CD4-positive, CD25-positive, alpha-beta regulatory T cell (primary cell): ENCODE data around the gene ESYT2. TPM values are rescaled to one million over a fixed set of nuclear protein-coding genes. Genes with fewer than 3 reads are reported as not detected.
A peak's percentile ranks its signal among the peaks of the same experiment; 100 is the strongest.

ENCODE experiments used
- ATAC-seq, 2 donors: fragments of 150-1000 bp; cut with Tn5 transposase; one replicate each; pipeline ENCODE4 v1.10.0; 2021; ENCODE audit warnings: low read depth in 2 of 2, moderate number of reproducible peaks in 2 of 2, moderate library complexity in 1 of 2
- DNase-seq, 3 donors: peaks; one replicate each; pipeline versions ENCODE4 v3.0.0 to v3.0.0-alpha.2; 2012 to 2022; ENCODE audit warnings: mixed read lengths in 1 of 3
- H3K27ac ChIP-seq: one replicate; pipeline ENCODE4 v1.7.0; 2013; ENCODE audit warnings: mild to moderate bottlenecking, low read length; ENCODE audit not compliant: insufficient read depth, poor library complexity, severe bottlenecking
- H3K27me3 ChIP-seq: one replicate; pipeline ENCODE4 v1.7.0; 2013; ENCODE audit warnings: low read length; ENCODE audit not compliant: control insufficient read depth, insufficient read depth
- H3K36me3 ChIP-seq: one replicate; pipeline ENCODE4 v1.7.0; 2013; ENCODE audit warnings: mild to moderate bottlenecking, low read length, moderate library complexity; ENCODE audit not compliant: control insufficient read depth, insufficient read depth
- H3K4me1 ChIP-seq: 2 replicates; pipeline ENCODE4 v1.7.0; 2013; ENCODE audit warnings: mild to moderate bottlenecking, low read length; ENCODE audit not compliant: insufficient read depth, control insufficient read depth, poor library complexity, severe bottlenecking
- H3K4me3 ChIP-seq: one replicate; pipeline ENCODE4 v1.7.0; 2013; ENCODE audit warnings: low read depth, mild to moderate bottlenecking, low read length, moderate library complexity
- H3K9me3 ChIP-seq, 2 experiments: 1 replicate in 1 of 2; 2 replicates in 1 of 2; pipeline ENCODE4 v1.7.0; 2013; ENCODE audit warnings: low read length in 2 of 2, mild to moderate bottlenecking in 1 of 2, moderate library complexity in 1 of 2; ENCODE audit not compliant: control insufficient read depth in 2 of 2
- H3K27ac Mint-ChIP-seq, 3 donors: one replicate each; pipeline ENCODE4 v1.8.0; 2020 to 2022; ENCODE audit warnings: mild to moderate bottlenecking in 3 of 3, mixed read lengths in 3 of 3, moderate library complexity in 2 of 3
- H3K27me3 Mint-ChIP-seq: one replicate; pipeline ENCODE4 v1.8.0; 2022; ENCODE audit warnings: mild to moderate bottlenecking, mixed read lengths
- H3K36me3 Mint-ChIP-seq: one replicate; pipeline ENCODE4 v1.8.0; 2020; ENCODE audit warnings: mixed read lengths
- H3K4me1 Mint-ChIP-seq, 4 donors: one replicate each; pipeline ENCODE4 v1.8.0; 2020 to 2022; ENCODE audit warnings: mixed read lengths in 4 of 4, mild to moderate bottlenecking in 1 of 4
- H3K4me3 Mint-ChIP-seq, 4 donors: one replicate each; pipeline ENCODE4 v1.8.0; 2020 to 2022; ENCODE audit warnings: mild to moderate bottlenecking in 4 of 4, mixed read lengths in 4 of 4, moderate library complexity in 3 of 4
- H3K9me3 Mint-ChIP-seq, 7 donors: one replicate each; pipeline ENCODE4 v1.8.0; 2020 to 2022; ENCODE audit warnings: mixed read lengths in 7 of 7, mild to moderate bottlenecking in 3 of 7, moderate library complexity in 2 of 7
- polyA plus RNA-seq, 4 donors: library from polyadenylated mRNA; unstranded; fragments of 300-500 nt; fragmentation: Illumina TruSeq; gene quantifications; one replicate each; pipeline ENCODE4 v1.2.3, GENCODE V29; 2021
- total RNA-seq: library from RNA; stranded (reverse); gene quantifications from one replicate; pipeline ENCODE4 v1.2.3, GENCODE V29; 2022

The ESYT2 gene
- total and polyA plus RNA-seq, 5 donors from 2014 or later = 55.3 to 115 (median 71.4) TPM

- peaks cover 9% of the 10 kb centered on the region for H3K36me3 Mint-ChIP-seq
- ATAC-seq = no peak
Measured at GRCh38 chr7:158828133-158829020, 932 bp downstream of the ESYT2 start.

GRCh38 chr7:158827411-158828132 lies 1.7 kb downstream of the ESYT2 start:
- Histone ChIP-seq H3K27me3 (no peaks in the 10 kb centered on the region), H3K4me3 (peak overlapping the region; percentile 97), H3K4me1 (peaks cover 57% of the 10 kb centered on the region), H3K27ac (peak overlapping the region; percentile 93), H3K36me3 (no peaks in the 10 kb centered on the region), H3K9me3 (no peaks in the 10 kb centered on the region)
- peak overlapping the region; percentile 93 to 98 (median 96) for H3K4me3 Mint-ChIP-seq
- H3K36me3 Mint-ChIP-seq = peaks cover 9% of the 10 kb centered on the region
- H3K27me3 Mint-ChIP-seq = no peaks in the 10 kb centered on the region
- peak overlapping the region; percentile 92 to 98 (median 96) for H3K27ac Mint-ChIP-seq
- ATAC-seq = no peak
- H3K4me1 Mint-ChIP-seq = peaks cover 30 to 52% (median 37%) of the 10 kb centered on the region in 4 donors
- peak; percentile 13 to 55 (median 53) for DNase-seq
- H3K9me3 Mint-ChIP-seq = no peaks in the 10 kb centered on the region

More at GRCh38 chr7:158828133-158829020, 932 bp downstream of the ESYT2 start:
- H3K4me1 Mint-ChIP-seq = peaks cover 30 to 46% (median 36%) of the 10 kb centered on the region in 4 donors
- Histone ChIP-seq H3K4me3 (peak overlapping the region; percentile 97), H3K27me3 (no peaks in the 10 kb centered on the region), H3K36me3 (no peaks in the 10 kb centered on the region), H3K9me3 (no peaks in the 10 kb centered on the region), H3K27ac (peak overlapping the region; percentile 93), H3K4me1 (peaks cover 49% of the 10 kb centered on the region)
- no peaks in the 10 kb centered on the region for H3K27me3 Mint-ChIP-seq
- H3K4me3 Mint-ChIP-seq = peak overlapping the region; percentile 93 to 98 (median 96)
- H3K27ac Mint-ChIP-seq = peak overlapping the region; percentile 92 to 98 (median 96)
- H3K9me3 Mint-ChIP-seq = no peaks in the 10 kb centered on the region
- DNase-seq = peak; percentile 18 to 53 (median 45)

- Histone ChIP-seq H3K4me3 (peak overlapping the region; percentile 72), H3K36me3 (no peaks in the 10 kb centered on the region), H3K4me1 (peaks cover 75% of the 10 kb centered on the region), H3K27me3 (no peaks in the 10 kb centered on the region), H3K27ac (peak overlapping the region; percentile 76), H3K9me3 (no peaks in the 10 kb centered on the region)
- Mint-ChIP-seq H3K36me3 (peaks cover 14% of the 10 kb centered on the region), H3K4me3 (peak overlapping the region; percentile 52 to 69 (median 56)), H3K27me3 (no peaks in the 10 kb centered on the region), H3K27ac (peak overlapping the region; percentile 68 to 95 (median 90)), H3K4me1 (peaks cover 41 to 64% (median 51%) of the 10 kb centered on the region in 4 donors), H3K9me3 (no peaks in the 10 kb centered on the region)
- DNase-seq (no peak), ATAC-seq (no peak)
Measured at GRCh38 chr7:158825628-158826289, 3.5 kb downstream of the ESYT2 start.

- no peaks in the 10 kb centered on the region for H3K36me3 ChIP-seq
- Mint-ChIP-seq H3K9me3 (no peaks in the 10 kb centered on the region), H3K36me3 (peaks cover 14% of the 10 kb centered on the region), H3K27ac (peak overlapping the region; percentile 35 to 91 (median 90)), H3K4me1 (peaks cover 45 to 73% (median 57%) of the 10 kb centered on the region in 4 donors), H3K4me3 (peak overlapping the region; percentile 79 to 92 (median 83)), H3K27me3 (no peaks in the 10 kb centered on the region)
- no peaks in the 10 kb centered on the region for H3K27me3 ChIP-seq
- peak; percentile 79 to 85 for ATAC-seq
- H3K4me3 ChIP-seq = peak overlapping the region; percentile 67
- peak; percentile 33 to 84 (median 80) for DNase-seq
- H3K27ac ChIP-seq = peak overlapping the region; percentile 76
- no peaks in the 10 kb centered on the region for H3K9me3 ChIP-seq
- H3K4me1 ChIP-seq = peaks cover 82% of the 10 kb centered on the region
Measured at GRCh38 chr7:158824028-158824427, 5.3 kb downstream of the ESYT2 start.

- DNase-seq = no peak
- peak overlapping the region; percentile 66 for H3K27ac ChIP-seq
- no peaks in the 10 kb centered on the region for H3K27me3 Mint-ChIP-seq
Measured at GRCh38 chr7:158821171-158822031, 7.9 kb downstream of the ESYT2 start.

GRCh38 chr7:158820656-158821055 lies 8.7 kb downstream of the ESYT2 start:
- DNase-seq = no peak
- Histone ChIP-seq H3K9me3 (no peaks in the 10 kb centered on the region), H3K36me3 (peaks cover 1% of the 10 kb centered on the region), H3K4me1 (peaks cover 100% of the 10 kb centered on the region), H3K4me3 (peak overlapping the region; percentile 84), H3K27me3 (no peaks in the 10 kb centered on the region), H3K27ac (peak overlapping the region; percentile 66)
- Mint-ChIP-seq H3K27ac (peak overlapping the region; percentile 91 to 99 (median 99)), H3K27me3 (no peaks in the 10 kb centered on the region), H3K9me3 (no peaks in the 10 kb centered on the region), H3K4me1 (peaks cover 57 to 89% (median 74%) of the 10 kb centered on the region in 4 donors), H3K4me3 (peak overlapping the region; percentile 82 to 94 (median 90)), H3K36me3 (peaks cover 12% of the 10 kb centered on the region)
- no peak for ATAC-seq

More at GRCh38 chr7:158821171-158822031, 7.9 kb downstream of the ESYT2 start:
- H3K4me1 ChIP-seq = peaks cover 100% of the 10 kb centered on the region
- H3K36me3 ChIP-seq = no peaks in the 10 kb centered on the region
- H3K9me3 ChIP-seq = no peaks in the 10 kb centered on the region
- no peaks in the 10 kb centered on the region for H3K9me3 Mint-ChIP-seq
- ATAC-seq = no peak
- peaks cover 56 to 85% (median 69%) of the 10 kb centered on the region in 4 donors for H3K4me1 Mint-ChIP-seq
- H3K27me3 ChIP-seq = no peaks in the 10 kb centered on the region
- H3K27ac Mint-ChIP-seq = peak overlapping the region; percentile 91 to 99 (median 99)
- peak overlapping the region; percentile 84 for H3K4me3 ChIP-seq
- H3K36me3 Mint-ChIP-seq = peaks cover 11% of the 10 kb centered on the region
- H3K4me3 Mint-ChIP-seq = peak overlapping the region; percentile 58 to 94 (median 82)
